ENCODE results near the gene COBL.

The COBL gene

DNA sequence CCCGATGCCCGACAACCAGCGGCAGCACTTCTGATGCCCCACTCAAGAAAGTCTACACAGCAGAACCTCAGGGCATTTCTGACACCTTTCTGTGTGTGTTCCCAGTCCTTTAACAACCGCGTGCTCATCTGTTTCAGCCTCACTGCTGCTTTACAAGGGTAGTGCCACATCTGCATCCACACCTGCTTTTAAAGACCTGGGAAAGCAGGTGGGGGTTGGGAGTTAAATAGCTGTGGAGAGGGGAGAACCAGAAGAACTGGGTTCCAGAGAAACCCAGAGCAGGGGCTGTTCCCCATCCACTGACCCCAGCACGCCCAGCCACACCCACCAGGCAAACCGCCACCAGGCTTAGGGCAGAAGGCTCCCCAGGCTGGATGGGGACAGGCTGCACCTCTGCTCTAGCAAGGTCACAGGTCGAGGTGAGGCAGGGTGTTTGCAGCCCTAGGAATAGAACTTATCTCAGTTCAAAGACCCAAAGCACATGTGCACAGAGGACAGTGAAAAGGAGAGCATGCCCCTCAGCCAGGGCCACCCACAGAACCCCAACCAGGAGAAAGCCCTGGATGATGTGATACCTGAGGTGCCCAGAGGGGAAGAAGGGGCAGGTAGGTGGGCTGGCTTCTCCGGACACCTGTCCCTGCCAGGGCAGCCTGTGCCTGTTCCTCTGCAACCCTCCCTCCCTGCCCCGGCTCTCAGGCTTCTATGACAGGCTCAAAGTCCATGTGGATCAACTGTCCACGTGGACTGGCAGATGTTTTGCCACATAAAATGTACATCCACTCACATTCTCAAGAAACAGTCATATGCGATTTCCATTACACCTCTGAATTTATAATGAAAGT, 51.3 kb downstream of the COBL start:
- TF ChIP-seq NFRKB (IDR thresholded peaks at IDR 0.05) (no peak), ZNF384 (IDR thresholded peaks at IDR 0.05) (no peak), FOXM1 (IDR thresholded peaks at IDR 0.05; ENCODE audit: borderline replicate concordance) (no peak), SP1 (IDR thresholded peaks at IDR 0.05) (no peak), BHLHE40 (IDR thresholded peaks at IDR 0.05; ENCODE audit: borderline replicate concordance) (no peak), TARDBP (IDR thresholded peaks at IDR 0.05) (no peak), L3MBTL2 (conservative IDR thresholded peaks at IDR 0.05) (no peak), CTBP1 (IDR thresholded peaks at IDR 0.05; ENCODE audit: borderline replicate concordance) (no peak), HDGF (IDR thresholded peaks at IDR 0.05; ENCODE audit: borderline replicate concordance) (no peak)
- TF ChIP-seq, protein P1, sequence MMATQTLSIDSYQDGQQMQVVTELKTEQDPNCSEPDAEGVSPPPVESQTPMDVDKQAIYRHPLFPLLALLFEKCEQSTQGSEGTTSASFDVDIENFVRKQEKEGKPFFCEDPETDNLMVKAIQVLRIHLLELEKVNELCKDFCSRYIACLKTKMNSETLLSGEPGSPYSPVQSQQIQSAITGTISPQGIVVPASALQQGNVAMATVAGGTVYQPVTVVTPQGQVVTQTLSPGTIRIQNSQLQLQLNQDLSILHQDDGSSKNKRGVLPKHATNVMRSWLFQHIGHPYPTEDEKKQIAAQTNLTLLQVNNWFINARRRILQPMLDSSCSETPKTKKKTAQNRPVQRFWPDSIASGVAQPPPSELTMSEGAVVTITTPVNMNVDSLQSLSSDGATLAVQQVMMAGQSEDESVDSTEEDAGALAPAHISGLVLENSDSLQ (IDR thresholded peaks at IDR 0.05), result no peak
- DNase-seq (ENCODE audit: extremely low spot score), result no peak
- ChIA-PET CTCF (no interaction called here), POLR2A (no interaction called here)

GRCh38 chr7:51263631-51264484, 52.8 kb downstream of the COBL start:
- POLR2A ChIA-PET, result no interaction called here
- no peak for DNase-seq (ENCODE audit: extremely low spot score)
- TF ChIP-seq ELF4 (IDR thresholded peaks at IDR 0.05), result no peak
- TF ChIP-seq FOXK2 (IDR thresholded peaks at IDR 0.05), result no peak
- TF ChIP-seq, protein P1 (IDR thresholded peaks at IDR 0.05), result no peak
- TF ChIP-seq L3MBTL2 (conservative IDR thresholded peaks at IDR 0.05), result no peak
- no peak for TF ChIP-seq NFRKB (IDR thresholded peaks at IDR 0.05)
- TF ChIP-seq TARDBP (IDR thresholded peaks at IDR 0.05), result no peak
- TF ChIP-seq FOXM1 (IDR thresholded peaks at IDR 0.05; ENCODE audit: borderline replicate concordance), result no peak
- no peak for TF ChIP-seq HDGF (IDR thresholded peaks at IDR 0.05; ENCODE audit: borderline replicate concordance)
- no peak for TF ChIP-seq FOXA1 (IDR thresholded peaks at IDR 0.05)
- TF ChIP-seq CTBP1 (IDR thresholded peaks at IDR 0.05; ENCODE audit: borderline replicate concordance), result no peak
- TF ChIP-seq SUZ12 (IDR thresholded peaks at IDR 0.05), result no peak
- TF ChIP-seq LEF1 (IDR thresholded peaks at IDR 0.05; ENCODE audit: borderline replicate concordance), result no peak
- TF ChIP-seq ARNT (IDR thresholded peaks at IDR 0.05), result no peak
- TF ChIP-seq SP1 (IDR thresholded peaks at IDR 0.05), result no peak
- no peak for TF ChIP-seq BHLHE40 (IDR thresholded peaks at IDR 0.05; ENCODE audit: borderline replicate concordance)
- TF ChIP-seq ZNF384 (IDR thresholded peaks at IDR 0.05), result no peak
- CTCF ChIA-PET, result no interaction called here

DNA sequence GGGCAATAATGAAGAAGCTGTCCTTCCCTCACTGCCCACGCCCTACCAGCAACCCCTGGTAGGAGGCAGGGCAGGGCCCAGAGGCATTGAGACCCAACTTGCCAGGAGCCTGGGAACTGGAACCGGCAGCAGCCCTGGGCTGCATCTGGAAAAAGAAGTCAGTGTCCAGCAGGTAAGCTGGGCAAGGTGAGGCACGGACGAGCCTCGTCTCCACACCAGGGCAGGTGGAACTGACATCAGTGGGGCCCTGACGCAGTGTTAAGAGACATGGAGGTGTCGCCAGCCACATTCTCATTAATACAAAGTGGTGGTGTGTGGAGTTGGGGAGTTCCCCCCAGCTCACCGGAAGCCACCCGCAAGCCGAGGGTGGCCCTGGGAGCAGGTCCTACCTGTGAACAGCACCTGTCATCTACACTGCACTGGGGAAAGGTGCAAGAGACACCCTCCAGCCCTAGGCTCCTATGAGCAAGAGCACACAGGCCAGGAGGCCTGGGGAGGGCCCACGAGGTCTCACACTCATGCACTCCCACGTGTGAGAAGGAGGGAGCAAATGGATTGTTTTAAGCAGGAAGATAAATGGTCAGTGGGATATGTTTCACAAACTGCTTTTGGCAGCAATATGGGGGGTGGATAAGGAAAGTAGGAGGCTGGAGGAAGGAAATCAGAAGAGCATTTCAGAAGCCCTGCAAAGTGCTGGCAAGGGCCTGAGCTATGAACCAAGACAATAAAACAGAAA, 53.6 kb downstream of the COBL start:
- TF ChIP-seq BHLHE40 (IDR thresholded peaks at IDR 0.05; ENCODE audit: borderline replicate concordance), result no peak
- no peak for TF ChIP-seq SUZ12 (IDR thresholded peaks at IDR 0.05)
- TF ChIP-seq SP1 (IDR thresholded peaks at IDR 0.05), result no peak
- TF ChIP-seq ZNF384 (IDR thresholded peaks at IDR 0.05), result no peak
- DNase-seq (ENCODE audit: extremely low spot score), result no peak
- POLR2A ChIA-PET, result no interaction called here
- CTCF ChIA-PET, result interaction anchor here (0.6 kb wide), 1 partner anchor 100 kb away, joined by 3 read pairs; no protein-coding TSS in a partner anchor

- ChIA-PET CTCF (no interaction called here), POLR2A (no interaction called here)
- TF ChIP-seq ARNT (IDR thresholded peaks at IDR 0.05) (no peak), HDGF (IDR thresholded peaks at IDR 0.05; ENCODE audit: borderline replicate concordance) (no peak), SUZ12 (IDR thresholded peaks at IDR 0.05) (no peak), L3MBTL2 (conservative IDR thresholded peaks at IDR 0.05) (no peak), ZNF384 (IDR thresholded peaks at IDR 0.05) (no peak), FOXM1 (IDR thresholded peaks at IDR 0.05; ENCODE audit: borderline replicate concordance) (no peak)
- TF ChIP-seq, protein P1 (IDR thresholded peaks at IDR 0.05), result no peak
- no peak for DNase-seq (ENCODE audit: extremely low spot score)
These were observed 54.4 kb downstream of the COBL start for GRCh38 chr7:51261950-51262795.

DNA sequence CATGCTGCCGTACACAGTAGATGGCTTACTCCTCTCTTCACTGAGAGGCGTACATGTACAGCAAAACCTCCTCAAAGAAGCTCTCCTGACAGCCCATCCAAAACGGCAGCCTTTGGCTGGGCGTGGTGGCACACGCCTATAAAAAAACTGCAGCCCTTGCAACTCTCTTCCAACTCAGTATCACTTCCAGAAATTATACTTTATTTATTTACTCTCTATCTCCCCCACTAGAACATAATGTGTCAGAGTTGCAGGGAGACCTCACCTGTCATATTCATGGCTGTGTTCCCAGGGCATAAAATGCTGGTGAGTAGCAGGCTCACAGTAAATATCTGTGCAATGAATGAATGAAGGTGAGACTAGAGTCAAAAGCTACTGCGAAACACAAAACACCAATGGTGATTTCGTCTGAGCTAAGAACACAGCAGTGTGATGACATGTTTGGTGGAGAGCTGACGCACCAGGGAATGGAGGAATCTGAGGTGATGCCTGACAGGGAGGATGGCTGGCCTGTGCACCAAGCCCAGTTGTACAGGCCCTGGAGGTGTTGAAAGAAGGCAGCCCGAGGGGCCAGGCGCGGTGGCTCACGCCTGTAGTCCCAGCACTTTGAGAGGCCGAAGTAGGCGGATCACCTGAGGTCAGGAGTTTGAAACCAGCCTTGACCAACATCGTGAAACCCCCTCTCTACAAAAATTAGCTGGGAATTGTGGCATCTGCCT, 55.3 kb downstream of the COBL start:
- no peak for TF ChIP-seq FOXA1 (IDR thresholded peaks at IDR 0.05)
- no peak for TF ChIP-seq L3MBTL2 (conservative IDR thresholded peaks at IDR 0.05)
- no peak for TF ChIP-seq SP1 (IDR thresholded peaks at IDR 0.05)
- TF ChIP-seq ZNF384 (IDR thresholded peaks at IDR 0.05), result no peak
- no peak for TF ChIP-seq FOXK2 (IDR thresholded peaks at IDR 0.05)
- TF ChIP-seq NFRKB (IDR thresholded peaks at IDR 0.05), result no peak
- no peak for TF ChIP-seq CTBP1 (IDR thresholded peaks at IDR 0.05; ENCODE audit: borderline replicate concordance)
- no peak for TF ChIP-seq HDGF (IDR thresholded peaks at IDR 0.05; ENCODE audit: borderline replicate concordance)
- ChIA-PET POLR2A (no interaction called here), CTCF (no interaction called here)
- DNase-seq (ENCODE audit: extremely low spot score), result no peak
